Measurements from ENCODE around the gene SRPRB. TPM values are rescaled to one million over a fixed set of nuclear protein-coding genes. Genes with fewer than 3 reads are reported as not detected.

SRPRB gene
- 45.4 TPM for total RNA-seq
- long read RNA-seq, partial matches to known transcripts, result 73 of 75 reads
- long read RNA-seq, other reads (novel, unspliced or antisense), result 2 of 75 reads

DNA sequence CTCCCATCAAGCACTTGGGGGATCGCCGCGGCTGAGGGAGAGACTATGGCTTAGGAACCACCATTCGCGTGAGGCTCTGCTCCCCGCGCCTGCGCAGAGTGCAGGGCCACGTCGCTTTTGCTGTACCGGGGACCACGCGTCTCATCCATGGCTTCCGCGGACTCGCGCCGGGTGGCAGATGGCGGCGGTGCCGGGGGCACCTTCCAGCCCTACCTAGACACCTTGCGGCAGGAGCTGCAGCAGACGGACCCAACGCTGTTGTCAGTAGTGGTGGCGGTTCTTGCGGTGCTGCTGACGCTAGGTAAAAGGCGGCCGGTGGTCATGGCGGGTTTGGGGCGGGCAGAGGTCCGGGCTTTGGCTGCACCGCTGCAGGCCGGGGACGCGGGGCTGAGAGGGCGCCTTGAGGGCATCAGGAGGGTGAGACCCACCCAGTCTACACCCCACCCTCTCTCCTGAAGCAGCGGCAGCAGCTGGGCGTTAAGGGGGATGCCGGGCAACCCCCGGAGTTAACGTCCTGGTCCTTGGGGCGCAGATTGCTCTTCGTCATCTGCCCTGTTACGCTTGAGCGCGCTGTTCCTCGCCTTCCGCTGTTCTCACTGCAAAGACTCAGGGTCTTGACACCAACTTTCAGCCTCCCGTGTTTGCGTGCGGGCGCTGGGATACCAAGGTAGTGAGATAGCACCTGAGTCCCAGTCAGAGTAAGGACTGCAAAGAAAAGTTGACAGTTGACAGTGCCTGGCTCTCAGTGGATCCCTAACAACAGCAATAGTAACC lies at the start of gene SRPRB:
Gene SRPRB (plus strand): TSS at position 114 of the 774 bp plus-strand sequence. CDS start 34 bp downstream, at position 148.
- Histone ChIP-seq H3K27me3 (no peaks in the 10 kb centered on the region), H3K4me3 (peak within 1 kb of the TSS; percentile 79), H3K27ac (peak within 1 kb of the TSS; percentile 72), H3K9me3 (no peaks in the 10 kb centered on the region), H3K36me3 (peaks cover 34% of the 10 kb centered on the region), H3K4me1 (peaks cover 7% of the 10 kb centered on the region)
- intact Hi-C loops (cut with DNase I), result no loop called here
- peak; percentile 100 for ATAC-seq
- TF ChIP-seq CTCF (IDR thresholded peaks at IDR 0.05), result no peak
- peak; percentile 97 for DNase-seq

GRCh38 chr3:133756716-133757694 lies 48.6 kb upstream of the SRPRB start:
- H3K9me3 ChIP-seq, result no peaks in the 10 kb centered on the region
- no peak overlapping the region for H3K27ac ChIP-seq
- no peaks in the 10 kb centered on the region for H3K27me3 ChIP-seq
- no peaks in the 10 kb centered on the region for H3K36me3 ChIP-seq
- no peak overlapping the region for H3K4me3 ChIP-seq
- no peak for TF ChIP-seq CTCF (IDR thresholded peaks at IDR 0.05)
- intact Hi-C loops (cut with DNase I), result no loop called here
- H3K4me1 ChIP-seq, result no peaks in the 10 kb centered on the region
- DNase-seq (no peak), ATAC-seq (no peak)

- no peak overlapping the region for H3K4me3 ChIP-seq
- H3K27ac ChIP-seq, result no peak overlapping the region
- no peaks in the 10 kb centered on the region for H3K36me3 ChIP-seq
- no peak for TF ChIP-seq CTCF (IDR thresholded peaks at IDR 0.05)
- H3K27me3 ChIP-seq, result no peaks in the 10 kb centered on the region
- no peaks in the 10 kb centered on the region for H3K4me1 ChIP-seq
- intact Hi-C loops (cut with DNase I), result no loop called here
- no peak for DNase-seq
- no peak for ATAC-seq
- no peaks in the 10 kb centered on the region for H3K9me3 ChIP-seq
Measured at GRCh38 chr3:133757701-133758567, 47.7 kb upstream of the SRPRB start.

- H3K9me3 ChIP-seq, result no peaks in the 10 kb centered on the region
- H3K27me3 ChIP-seq, result no peaks in the 10 kb centered on the region
- DNase-seq, result no peak
- intact Hi-C loops (cut with DNase I), result no loop called here
- ATAC-seq, result no peak
- TF ChIP-seq CTCF (IDR thresholded peaks at IDR 0.05), result no peak
- H3K36me3 ChIP-seq, result no peaks in the 10 kb centered on the region
- H3K27ac ChIP-seq, result no peak overlapping the region
- H3K4me1 ChIP-seq, result no peaks in the 10 kb centered on the region
- no peak overlapping the region for H3K4me3 ChIP-seq
Measured at GRCh38 chr3:133758568-133758928, 47.1 kb upstream of the SRPRB start.
